GM18870 (cell line): ENCODE data around the gene SLC12A7.
"Not testable (repeated sequence)": the region's sequence is repeated elsewhere in the genome, so short reads cannot be mapped to it uniquely, and the experiment has no call there.

Experiments
- ATAC-seq: cut with Tn5 transposase; IDR thresholded peaks from one replicate; pipeline ENCODE4 v1.9.1; 2021; ENCODE audit warnings: moderate library complexity; ENCODE audit not compliant: unreplicated experiment

SLC12A7 gene

DNA sequence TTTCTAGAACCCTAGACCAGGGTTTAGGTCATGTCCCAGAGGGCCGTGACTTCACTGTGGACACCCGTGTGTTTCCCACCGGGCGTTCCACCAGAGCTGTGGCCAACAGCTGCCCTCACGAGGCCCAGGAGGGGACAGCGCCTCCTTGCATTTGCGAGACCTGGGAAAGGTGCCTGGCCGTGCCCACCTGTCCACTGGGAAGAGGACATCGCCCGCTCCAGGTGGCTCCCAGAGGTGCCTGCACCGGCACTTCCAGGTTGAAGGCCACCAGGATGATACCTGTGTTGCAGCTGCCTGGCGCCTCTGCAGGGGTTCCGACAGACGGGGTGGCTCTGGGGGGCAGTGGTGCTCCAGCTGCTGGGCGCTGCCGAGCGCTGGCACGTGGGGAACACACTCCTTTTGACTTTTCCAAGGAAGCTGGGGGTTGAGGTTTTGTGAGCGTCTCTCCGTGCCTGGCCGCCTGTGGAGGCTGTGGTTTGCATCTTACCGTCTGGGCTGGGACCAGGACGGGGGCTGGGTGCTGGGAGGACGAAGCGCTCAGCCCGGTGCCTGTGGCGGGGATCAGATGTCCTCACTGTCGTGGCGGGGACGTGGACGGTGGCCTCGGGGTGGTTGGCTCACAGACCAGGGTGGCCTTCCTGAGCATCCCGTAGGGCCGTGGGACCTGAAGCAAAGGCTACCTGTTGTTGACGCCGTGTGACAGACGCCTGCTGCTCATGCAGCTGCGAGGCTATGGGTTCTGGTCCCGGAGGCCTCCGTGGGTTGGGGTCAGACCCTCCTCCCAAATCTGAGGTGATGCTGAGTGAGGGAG lies 84.0 kb downstream of the SLC12A7 start:
- ATAC-seq = no peak

DNA sequence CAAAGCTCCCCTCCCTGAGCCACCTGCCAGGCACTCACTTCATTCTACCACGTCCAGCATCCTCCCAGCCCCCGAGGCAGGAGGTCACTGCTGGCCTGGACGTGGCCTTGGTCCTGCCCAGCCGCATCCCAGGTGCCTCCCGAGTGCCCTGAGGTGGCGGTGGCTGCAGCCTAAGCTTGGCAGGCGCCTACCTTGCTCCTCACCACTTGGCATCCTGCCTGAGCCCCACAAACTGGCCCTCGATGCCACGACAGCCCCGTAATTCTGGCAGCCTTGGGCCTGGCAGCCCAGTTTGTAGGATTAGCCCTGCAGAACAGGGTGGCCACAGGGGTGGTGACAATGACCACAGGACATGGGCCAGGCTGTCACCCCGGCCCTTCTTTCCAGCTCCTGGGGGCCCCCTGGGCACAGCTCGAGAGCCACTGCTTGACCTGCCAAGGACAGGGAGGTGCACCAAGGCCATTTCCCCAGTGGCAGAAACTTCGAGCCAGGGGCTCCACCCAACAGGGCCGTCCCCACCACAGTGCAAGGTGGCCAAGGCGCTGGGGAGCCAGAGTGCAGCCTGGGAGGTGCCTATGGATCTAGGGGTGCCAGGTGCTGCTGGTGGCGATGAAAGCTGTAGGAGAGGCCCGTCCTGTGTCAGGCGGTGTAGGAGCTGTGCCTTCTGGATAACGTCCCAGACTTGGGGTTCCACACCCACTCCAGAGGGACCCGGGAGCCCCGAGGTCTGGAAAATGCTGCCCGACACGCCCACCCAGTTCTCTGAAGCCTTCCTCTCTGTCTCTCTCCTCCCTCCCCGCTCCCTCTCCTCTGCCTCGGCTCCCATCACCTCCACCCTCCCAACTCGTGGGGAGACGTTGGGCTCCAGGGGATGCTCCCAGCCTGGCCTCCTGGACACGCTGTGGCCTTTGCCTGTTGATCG lies 84.9 kb downstream of the SLC12A7 start:
- ATAC-seq = no peak

DNA sequence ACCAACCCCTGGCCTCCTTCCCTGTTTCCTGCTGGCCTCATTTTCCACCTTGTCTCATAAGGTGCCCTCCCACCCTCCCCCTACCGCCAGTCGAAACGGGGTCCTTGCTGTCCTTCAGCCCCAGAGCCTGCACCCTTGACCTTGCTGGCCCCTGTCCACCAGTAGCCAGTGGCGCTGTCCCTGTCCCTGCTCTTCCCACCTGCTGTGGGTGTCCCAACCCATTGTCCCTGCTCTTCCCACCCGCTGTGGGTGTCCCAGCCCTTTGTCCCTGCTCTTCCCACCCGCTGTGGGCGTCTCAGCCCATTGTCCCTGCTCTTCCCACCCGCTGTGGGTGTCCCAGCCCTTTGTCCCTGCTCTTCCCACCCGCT lies 89.9 kb downstream of the SLC12A7 start:
- not testable (repeated sequence) for ATAC-seq

GRCh38 chr5:1021136-1021968 lies 90.5 kb downstream of the SLC12A7 start:
- no peak for ATAC-seq

- no peak for ATAC-seq
Observed at GRCh38 chr5:1020452-1020961, 91.4 kb downstream of the SLC12A7 start.

- ATAC-seq = no peak
Observed at GRCh38 chr5:1019001-1019905, 92.6 kb downstream of the SLC12A7 start.

DNA sequence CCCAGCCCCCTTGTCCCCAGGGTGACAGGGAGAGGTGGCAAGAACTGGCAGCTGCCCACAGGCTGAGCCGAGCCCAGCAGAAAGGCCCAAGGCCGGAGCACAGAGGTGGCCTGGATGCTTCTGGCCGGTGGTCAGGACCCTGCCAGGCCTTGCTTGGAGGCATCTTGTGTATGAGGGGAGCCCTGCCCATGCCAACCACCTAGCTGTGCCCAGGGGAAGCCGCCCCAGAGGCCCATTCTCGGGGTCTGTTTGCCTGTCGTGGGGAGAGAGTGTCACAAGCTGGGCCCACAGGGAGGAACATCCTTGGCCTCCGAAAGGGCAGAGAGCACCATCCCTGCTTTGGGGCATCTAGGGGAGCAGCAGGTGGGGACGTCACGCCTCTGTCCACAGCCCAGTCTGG lies 93.3 kb downstream of the SLC12A7 start:
- ATAC-seq = no peak

DNA sequence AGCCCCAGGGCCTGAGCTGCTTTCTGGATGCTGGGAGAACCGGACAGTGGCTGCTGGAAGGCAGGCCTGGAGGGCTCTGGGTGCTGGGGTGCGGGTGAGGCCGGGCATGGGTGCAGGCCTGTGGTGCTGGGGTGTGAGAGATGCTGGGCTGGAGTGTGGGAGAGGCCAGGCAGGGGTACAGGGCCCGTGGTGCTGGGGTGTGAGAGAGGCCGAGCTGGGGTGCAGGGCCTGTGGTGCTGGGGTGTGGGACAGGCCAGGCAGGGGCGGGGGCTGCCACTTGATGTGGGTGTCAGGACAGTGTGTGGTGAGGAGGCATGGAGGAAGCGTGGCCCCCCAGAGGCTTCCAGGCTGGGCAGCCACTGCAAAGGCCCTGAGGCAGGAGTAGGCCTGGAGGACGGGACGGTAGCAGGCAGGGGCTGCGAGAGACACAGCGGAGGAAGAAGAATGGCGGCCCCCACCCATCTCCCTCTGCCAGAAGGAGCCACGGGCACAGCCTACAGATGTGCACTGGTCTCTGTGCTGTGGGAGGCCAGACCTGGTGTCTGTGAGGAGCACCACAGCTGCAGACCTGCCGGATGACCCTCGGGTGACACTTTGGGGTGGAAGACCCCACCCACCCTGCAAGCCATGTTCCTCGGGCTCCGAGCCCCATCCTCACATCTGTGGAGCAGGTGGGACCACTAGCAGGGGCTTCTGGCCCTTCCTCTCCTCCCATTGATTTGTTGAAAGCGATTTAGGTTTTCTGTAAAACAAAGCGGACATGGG lies 94.0 kb downstream of the SLC12A7 start:
- ATAC-seq = no peak

GRCh38 chr5:1017056-1017455 lies 94.8 kb downstream of the SLC12A7 start:
- ATAC-seq = no peak

DNA sequence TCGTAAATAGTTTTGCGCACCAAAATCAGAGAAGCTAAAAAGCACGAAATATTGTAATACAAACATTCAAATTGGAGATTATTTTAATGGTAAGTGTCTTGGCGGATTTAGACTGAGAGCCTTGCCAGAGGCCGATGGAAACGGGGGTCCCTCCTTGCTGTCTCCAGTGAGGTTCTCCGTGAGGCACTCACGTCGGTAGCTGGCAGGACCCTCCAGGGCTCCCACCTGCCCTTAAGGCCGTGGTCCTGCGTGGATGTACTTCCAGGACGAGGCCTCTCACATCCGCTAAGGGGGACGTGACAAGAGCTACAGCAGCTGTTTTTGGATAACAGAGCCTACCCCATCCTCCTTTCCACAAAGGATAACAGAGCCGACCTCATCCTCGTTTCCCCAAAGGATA lies 95.4 kb downstream of the SLC12A7 start:
- ATAC-seq = no peak

GRCh38 chr5:1016036-1016435 lies 95.8 kb downstream of the SLC12A7 start:
- no peak for ATAC-seq

- ATAC-seq = no peak
Observed at GRCh38 chr5:1015507-1015906, 96.4 kb downstream of the SLC12A7 start.

GRCh38 chr5:1014781-1015221 lies 97.1 kb downstream of the SLC12A7 start:
- no peak for ATAC-seq

GRCh38 chr5:1014346-1014745 lies 97.5 kb downstream of the SLC12A7 start:
- ATAC-seq = no peak

DNA sequence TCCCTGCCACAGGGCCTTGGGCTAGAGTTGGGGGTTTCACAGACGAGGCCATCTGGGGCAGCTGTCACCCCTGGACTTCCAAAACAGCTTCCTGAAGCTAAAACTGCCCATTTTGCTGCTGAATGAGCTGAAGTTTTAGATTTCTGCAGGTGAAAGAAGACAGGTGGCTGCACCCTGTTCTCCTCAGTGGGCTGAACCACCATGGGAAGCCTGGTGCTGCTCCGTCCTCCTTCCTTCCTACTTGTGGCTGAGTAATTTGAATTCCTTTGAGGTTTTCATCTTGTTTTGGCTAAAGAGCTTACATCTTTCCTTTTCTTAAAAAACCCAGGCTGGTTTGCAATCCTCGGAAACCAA lies 97.9 kb downstream of the SLC12A7 start:
- no peak for ATAC-seq

DNA sequence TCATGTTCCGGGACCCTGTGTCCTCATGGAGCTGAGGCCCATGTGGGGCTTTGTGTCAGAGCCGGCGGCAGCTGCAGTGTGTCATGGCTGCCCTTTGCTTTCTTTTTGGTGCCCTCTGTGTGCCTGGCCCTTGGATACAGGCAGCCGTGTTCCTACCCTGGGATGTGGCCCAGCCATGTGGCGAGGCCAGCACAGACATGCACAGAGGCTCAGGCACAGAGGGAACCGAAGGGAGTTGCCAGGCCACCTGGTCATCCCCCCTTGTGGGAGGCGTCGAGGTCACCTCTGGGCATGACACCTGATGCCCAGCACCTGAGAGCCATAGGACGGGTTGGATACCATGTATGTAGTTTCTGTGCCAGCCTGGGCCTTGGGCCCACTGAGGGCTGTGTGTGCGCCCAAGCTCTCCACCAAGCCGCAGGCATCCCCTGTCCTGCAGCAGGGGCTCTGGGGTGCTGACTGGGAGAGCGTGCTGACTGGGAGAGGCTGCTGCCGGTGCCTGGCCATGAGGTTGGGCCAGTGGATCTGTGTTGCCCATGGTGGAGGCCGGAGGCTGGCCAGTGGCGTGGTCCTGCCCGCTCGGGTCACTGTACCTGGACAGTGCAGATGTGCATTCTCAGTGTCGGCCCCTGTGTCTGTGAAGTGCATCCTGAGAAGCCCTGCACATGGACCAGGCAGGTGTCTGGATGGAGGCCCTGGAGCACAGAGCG lies 98.5 kb downstream of the SLC12A7 start:
- no peak for ATAC-seq

DNA sequence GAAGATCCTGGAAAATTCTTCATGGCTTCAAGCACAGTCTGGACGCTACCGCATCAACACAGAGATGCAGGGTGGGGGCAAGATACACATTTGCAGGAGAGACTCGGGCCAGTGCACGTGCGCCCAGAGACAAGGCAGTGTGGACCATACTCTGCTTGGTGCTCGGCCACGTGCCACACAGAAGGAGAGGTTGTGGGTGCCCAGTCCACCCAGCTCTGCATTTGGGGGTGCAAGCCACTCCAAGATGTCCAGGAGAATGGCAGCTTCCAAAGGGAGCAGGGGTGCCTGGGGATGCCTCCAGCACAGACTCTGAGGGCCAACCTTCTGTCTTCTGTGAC lies 99.0 kb downstream of the SLC12A7 start:
- ATAC-seq = no peak

- ATAC-seq = no peak
Observed at GRCh38 chr5:1012313-1012841, 99.5 kb downstream of the SLC12A7 start.
